ENCODE results near the gene SLC16A7.
A peak's percentile ranks its signal among the peaks of the same experiment; 100 is the strongest.

The SLC16A7 gene

DNA sequence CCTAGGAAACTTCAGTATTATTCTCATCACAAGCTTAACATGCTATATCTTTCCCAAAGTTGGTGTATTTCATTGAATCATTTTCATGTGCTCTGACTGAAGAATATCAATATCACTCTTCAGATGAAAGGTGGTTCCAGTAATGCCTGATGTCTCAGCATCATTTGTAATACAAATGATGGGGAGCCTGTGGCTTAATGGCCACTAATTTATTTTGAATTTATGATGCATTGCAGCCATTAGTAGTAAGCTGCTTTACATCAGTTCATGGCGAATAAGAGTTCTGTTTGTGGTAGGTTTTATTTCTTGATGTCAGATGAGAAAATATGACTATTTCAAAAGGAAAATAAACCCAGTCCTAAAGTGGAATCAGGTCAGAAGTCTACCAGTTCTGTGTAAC lies 139.4 kb downstream of the SLC16A7 start:
- no peaks in the 10 kb centered on the region for H3K36me3 ChIP-seq (ENCODE audit: control insufficient read depth in 1 of 2, insufficient read depth in 2 of 2, low read length in 2 of 2)
- H3K4ac ChIP-seq (ENCODE audit: low read depth, low read length), result no peak overlapping the region
- H3K18ac ChIP-seq (ENCODE audit: low read length), result no peak overlapping the region
- DNase-seq, result no peak
- no peaks in the 10 kb centered on the region for H3K27me3 ChIP-seq (ENCODE audit: insufficient read depth, low read length)
- no peak overlapping the region for H2AK5ac ChIP-seq (ENCODE audit: low read length)
- no peak overlapping the region for H4K12ac ChIP-seq (ENCODE audit: low read depth, low read length)
- H3K4me1 ChIP-seq (ENCODE audit: control insufficient read depth in 1 of 2, insufficient read depth in 2 of 2, low read length in 2 of 2), result peaks cover 2 to 4% of the 10 kb centered on the region in 2 experiments
- no peak overlapping the region for H4K91ac ChIP-seq (ENCODE audit: low read depth, low read length)
- no peak overlapping the region for H3K23ac ChIP-seq (ENCODE audit: low read length)
- no peaks in the 10 kb centered on the region for H3K79me1 ChIP-seq (ENCODE audit: low read length)
- WGBS (ENCODE audit: extremely low coverage, insufficient coverage, insufficient read length), result no CpG with 5 or more reads among the region's 1 CpG
- no peak overlapping the region for H3K4me3 ChIP-seq (ENCODE audit: low read depth, low read length)
- no peak overlapping the region for H4K8ac ChIP-seq (ENCODE audit: low read depth, low read length)
- H2BK120ac ChIP-seq (ENCODE audit: insufficient read depth, low read length, poor library complexity), result no peak overlapping the region
- H2AFZ ChIP-seq (ENCODE audit: insufficient read depth, low read length, poor library complexity), result no peak overlapping the region
- no peak overlapping the region for H3K14ac ChIP-seq (ENCODE audit: low read length)
- H2BK12ac ChIP-seq (ENCODE audit: low read length), result no peak overlapping the region
- H3K4me2 ChIP-seq (ENCODE audit: low read length), result no peak overlapping the region
- no peaks in the 10 kb centered on the region for H3K9me3 ChIP-seq (ENCODE audit: insufficient read depth, low read depth, low read length)
- no peaks in the 10 kb centered on the region for H3K79me2 ChIP-seq (ENCODE audit: control insufficient read depth, insufficient read depth, low read length, poor library complexity)
- no peak overlapping the region for H2BK5ac ChIP-seq (ENCODE audit: low read depth, low read length, poor library complexity)
- H3K27ac ChIP-seq (ENCODE audit: low read depth, low read length), result no peak overlapping the region
- H3K9ac ChIP-seq (ENCODE audit: low read length), result no peak overlapping the region

DNA sequence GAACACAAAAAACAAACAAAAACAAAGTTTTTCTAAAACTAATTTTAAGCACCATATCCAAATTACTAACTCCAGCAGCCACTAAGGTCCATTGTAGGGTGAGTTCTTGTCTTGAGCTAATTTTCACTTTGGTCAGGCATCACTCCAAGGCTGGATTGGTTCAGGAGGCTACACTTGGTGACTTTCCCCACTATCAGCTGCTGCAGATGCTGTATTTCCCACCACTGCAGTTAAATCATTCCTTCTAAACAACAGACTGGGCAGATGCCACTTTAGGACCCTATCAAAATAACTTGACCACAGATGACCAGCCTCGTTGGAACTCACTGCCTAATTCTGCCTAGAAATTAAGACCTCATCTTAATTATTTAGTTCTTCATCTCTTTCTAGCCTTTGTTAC lies 140.5 kb downstream of the SLC16A7 start:
- no peak overlapping the region for H3K27ac ChIP-seq (ENCODE audit: low read depth, low read length)
- H3K4ac ChIP-seq (ENCODE audit: low read depth, low read length), result no peak overlapping the region
- no peak overlapping the region for H3K18ac ChIP-seq (ENCODE audit: low read length)
- no peak overlapping the region for H2AK5ac ChIP-seq (ENCODE audit: low read length)
- no peaks in the 10 kb centered on the region for H3K36me3 ChIP-seq (ENCODE audit: control insufficient read depth in 1 of 2, insufficient read depth in 2 of 2, low read length in 2 of 2)
- no peak overlapping the region for H3K9ac ChIP-seq (ENCODE audit: low read length)
- H4K12ac ChIP-seq (ENCODE audit: low read depth, low read length), result no peak overlapping the region
- no peak overlapping the region for H2BK5ac ChIP-seq (ENCODE audit: low read depth, low read length, poor library complexity)
- peaks cover 2 to 4% of the 10 kb centered on the region in 2 experiments for H3K4me1 ChIP-seq (ENCODE audit: control insufficient read depth in 1 of 2, insufficient read depth in 2 of 2, low read length in 2 of 2)
- no peak overlapping the region for H2BK120ac ChIP-seq (ENCODE audit: insufficient read depth, low read length, poor library complexity)
- no peak overlapping the region for H3K4me2 ChIP-seq (ENCODE audit: low read length)
- H3K4me3 ChIP-seq (ENCODE audit: low read depth, low read length), result no peak overlapping the region
- no peaks in the 10 kb centered on the region for H3K9me3 ChIP-seq (ENCODE audit: insufficient read depth, low read depth, low read length)
- no peak overlapping the region for H4K8ac ChIP-seq (ENCODE audit: low read depth, low read length)
- H3K14ac ChIP-seq (ENCODE audit: low read length), result no peak overlapping the region
- no CpG with 5 or more reads among the region's 1 CpG for WGBS (ENCODE audit: extremely low coverage, insufficient coverage, insufficient read length)
- no peaks in the 10 kb centered on the region for H3K27me3 ChIP-seq (ENCODE audit: insufficient read depth, low read length)
- H3K79me2 ChIP-seq (ENCODE audit: control insufficient read depth, insufficient read depth, low read length, poor library complexity), result no peaks in the 10 kb centered on the region
- no peak overlapping the region for H3K23ac ChIP-seq (ENCODE audit: low read length)
- no peak overlapping the region for H4K91ac ChIP-seq (ENCODE audit: low read depth, low read length)
- DNase-seq, result no peak
- no peaks in the 10 kb centered on the region for H3K79me1 ChIP-seq (ENCODE audit: low read length)
- H2AFZ ChIP-seq (ENCODE audit: insufficient read depth, low read length, poor library complexity), result no peak overlapping the region
- H2BK12ac ChIP-seq (ENCODE audit: low read length), result peak overlapping the region; percentile 58

DNA sequence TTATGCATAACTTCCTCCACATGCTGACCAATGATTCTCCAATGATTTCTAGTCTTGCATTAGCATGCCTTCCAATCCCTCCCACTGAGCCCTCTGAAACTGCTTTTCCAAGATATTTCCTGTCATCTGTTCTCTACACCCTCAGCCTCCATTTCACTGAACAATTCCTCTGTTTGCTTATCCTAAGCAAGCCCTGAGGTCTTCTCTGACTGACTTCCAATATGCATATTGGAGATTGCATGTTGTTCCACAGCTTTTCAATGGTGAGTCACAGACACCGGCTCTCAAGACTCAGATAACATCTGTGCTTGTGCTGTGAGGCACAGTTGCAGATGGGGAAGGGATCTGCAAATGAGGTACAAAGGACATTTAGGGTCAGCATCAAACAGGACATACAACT lies 141.0 kb downstream of the SLC16A7 start:
- no peak overlapping the region for H3K14ac ChIP-seq (ENCODE audit: low read length)
- DNase-seq, result peak; percentile 3 to 37
- no peak overlapping the region for H2AK5ac ChIP-seq (ENCODE audit: low read length)
- no peak overlapping the region for H3K4ac ChIP-seq (ENCODE audit: low read depth, low read length)
- H3K23ac ChIP-seq (ENCODE audit: low read length), result no peak overlapping the region
- H4K8ac ChIP-seq (ENCODE audit: low read depth, low read length), result no peak overlapping the region
- H3K4me3 ChIP-seq (ENCODE audit: low read depth, low read length), result no peak overlapping the region
- no peak overlapping the region for H2BK120ac ChIP-seq (ENCODE audit: insufficient read depth, low read length, poor library complexity)
- no peaks in the 10 kb centered on the region for H3K36me3 ChIP-seq (ENCODE audit: control insufficient read depth in 1 of 2, insufficient read depth in 2 of 2, low read length in 2 of 2)
- H3K27ac ChIP-seq (ENCODE audit: low read depth, low read length), result no peak overlapping the region
- H3K27me3 ChIP-seq (ENCODE audit: insufficient read depth, low read length), result no peaks in the 10 kb centered on the region
- no peak overlapping the region for H4K91ac ChIP-seq (ENCODE audit: low read depth, low read length)
- no peaks in the 10 kb centered on the region for H3K79me1 ChIP-seq (ENCODE audit: low read length)
- H2BK5ac ChIP-seq (ENCODE audit: low read depth, low read length, poor library complexity), result no peak overlapping the region
- no peak overlapping the region for H3K18ac ChIP-seq (ENCODE audit: low read length)
- no CpG with 5 or more reads among the region's 1 CpG for WGBS (ENCODE audit: extremely low coverage, insufficient coverage, insufficient read length)
- peaks cover 2 to 4% of the 10 kb centered on the region in 2 experiments for H3K4me1 ChIP-seq (ENCODE audit: control insufficient read depth in 1 of 2, insufficient read depth in 2 of 2, low read length in 2 of 2)
- H3K9me3 ChIP-seq (ENCODE audit: insufficient read depth, low read depth, low read length), result no peaks in the 10 kb centered on the region
- no peak overlapping the region for H3K4me2 ChIP-seq (ENCODE audit: low read length)
- H2AFZ ChIP-seq (ENCODE audit: insufficient read depth, low read length, poor library complexity), result no peak overlapping the region
- H3K79me2 ChIP-seq (ENCODE audit: control insufficient read depth, insufficient read depth, low read length, poor library complexity), result no peaks in the 10 kb centered on the region
- H3K9ac ChIP-seq (ENCODE audit: low read length), result no peak overlapping the region
- H2BK12ac ChIP-seq (ENCODE audit: low read length), result no peak overlapping the region
- no peak overlapping the region for H4K12ac ChIP-seq (ENCODE audit: low read depth, low read length)

DNA sequence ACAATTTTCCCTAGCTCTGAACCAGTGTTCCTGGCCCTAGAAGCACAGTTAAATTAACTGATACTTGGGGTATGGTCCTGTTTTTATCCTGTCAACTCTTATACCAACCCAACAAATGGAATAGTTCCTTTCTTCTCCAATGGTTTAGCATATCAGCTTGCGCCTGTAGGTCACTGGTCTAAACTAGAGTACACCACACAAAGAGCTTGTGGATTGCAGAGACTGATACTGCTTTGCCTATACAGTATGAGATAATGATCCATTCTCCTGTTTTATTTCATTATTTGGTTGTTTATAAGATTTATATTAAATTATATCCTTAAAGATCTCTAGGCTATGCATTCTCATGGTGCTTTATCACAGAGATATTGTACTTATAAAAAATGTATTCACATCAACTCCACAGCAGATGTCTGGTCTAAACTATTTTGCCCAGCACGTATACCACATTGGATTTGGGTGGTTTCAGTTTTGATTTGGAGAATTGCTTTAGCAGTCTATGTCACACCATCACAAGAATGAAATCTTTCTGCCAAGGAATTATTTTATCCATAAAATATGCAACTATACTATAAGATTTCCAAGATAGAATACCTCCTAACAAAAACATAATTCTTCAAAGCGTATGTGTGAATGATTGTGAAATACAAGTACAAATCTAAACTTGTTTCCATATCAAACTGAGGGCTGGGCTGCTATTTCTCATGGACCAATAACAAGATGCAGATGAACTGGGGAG lies 142.1 kb downstream of the SLC16A7 start:
- no CpG with 5 or more reads among the region's 3 CpGs for WGBS (ENCODE audit: extremely low coverage, insufficient coverage, insufficient read length)
- Histone ChIP-seq H3K23ac (ENCODE audit: low read length) (no peak overlapping the region), H3K4me3 (ENCODE audit: low read depth, low read length) (no peak overlapping the region), H2AFZ (ENCODE audit: insufficient read depth, low read length, poor library complexity) (no peak overlapping the region), H3K27ac (ENCODE audit: low read depth, low read length) (no peak overlapping the region), H3K36me3 (ENCODE audit: control insufficient read depth in 1 of 2, insufficient read depth in 2 of 2, low read length in 2 of 2) (no peaks in the 10 kb centered on the region), H4K91ac (ENCODE audit: low read depth, low read length) (no peak overlapping the region), H2BK12ac (ENCODE audit: low read length) (no peak overlapping the region), H3K4me1 (ENCODE audit: control insufficient read depth in 1 of 2, insufficient read depth in 2 of 2, low read length in 2 of 2) (peaks cover 2 to 4% of the 10 kb centered on the region in 2 experiments), H4K8ac (ENCODE audit: low read depth, low read length) (no peak overlapping the region), H3K14ac (ENCODE audit: low read length) (no peak overlapping the region), H3K18ac (ENCODE audit: low read length) (no peak overlapping the region), H2BK5ac (ENCODE audit: low read depth, low read length, poor library complexity) (no peak overlapping the region), H3K4ac (ENCODE audit: low read depth, low read length) (no peak overlapping the region), H2BK120ac (ENCODE audit: insufficient read depth, low read length, poor library complexity) (no peak overlapping the region), H2AK5ac (ENCODE audit: low read length) (no peak overlapping the region), H3K9me3 (ENCODE audit: insufficient read depth, low read depth, low read length) (no peaks in the 10 kb centered on the region), H4K12ac (ENCODE audit: low read depth, low read length) (no peak overlapping the region), H3K27me3 (ENCODE audit: insufficient read depth, low read length) (no peaks in the 10 kb centered on the region), H3K79me2 (ENCODE audit: control insufficient read depth, insufficient read depth, low read length, poor library complexity) (no peaks in the 10 kb centered on the region), H3K9ac (ENCODE audit: low read length) (no peak overlapping the region), H3K79me1 (ENCODE audit: low read length) (no peaks in the 10 kb centered on the region), H3K4me2 (ENCODE audit: low read length) (no peak overlapping the region)
- DNase-seq, result no peak
